Measurements from ENCODE around the gene TSPOAP1. TPM values are rescaled to one million over a fixed set of nuclear protein-coding genes. Genes with fewer than 3 reads are reported as not detected.

The TSPOAP1 gene
- total and polyA plus RNA-seq, 2 of the 4 experiments (the other 2 are of a cell fraction): 0.90 to 1.6 TPM

DNA sequence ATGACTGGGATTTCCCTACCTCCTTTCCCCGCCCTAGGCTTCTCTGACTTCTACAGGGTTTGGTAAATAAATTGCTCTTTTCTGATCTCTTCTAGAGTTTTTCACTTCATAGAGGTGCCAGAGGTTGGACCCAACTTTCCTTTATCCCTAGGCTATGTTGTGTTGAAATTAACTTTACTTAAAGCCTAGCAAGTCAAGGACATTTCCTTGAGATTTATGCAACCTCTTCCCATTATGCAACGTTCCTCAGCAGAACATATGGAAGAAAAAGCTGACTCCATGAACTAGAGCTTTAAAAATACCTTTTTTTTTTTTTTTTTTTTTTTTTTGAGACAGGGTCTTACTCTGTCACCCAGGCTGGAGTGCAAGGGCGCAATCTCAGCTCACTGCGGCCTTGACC is 63.3 kb downstream of the TSPOAP1 start (continued):
- TF ChIP-seq MAZ (IDR thresholded peaks at IDR 0.05; ENCODE audit: borderline replicate concordance, low read depth, low read length) (no peak), MAFK (IDR thresholded peaks at IDR 0.05; ENCODE audit: low read depth, low read length) (no peak), ELK1 (IDR thresholded peaks at IDR 0.05; ENCODE audit: borderline replicate concordance, low read depth, low read length) (no peak), CHD1 (IDR thresholded peaks at IDR 0.05; ENCODE audit: low read depth, low read length) (no peak)

DNA sequence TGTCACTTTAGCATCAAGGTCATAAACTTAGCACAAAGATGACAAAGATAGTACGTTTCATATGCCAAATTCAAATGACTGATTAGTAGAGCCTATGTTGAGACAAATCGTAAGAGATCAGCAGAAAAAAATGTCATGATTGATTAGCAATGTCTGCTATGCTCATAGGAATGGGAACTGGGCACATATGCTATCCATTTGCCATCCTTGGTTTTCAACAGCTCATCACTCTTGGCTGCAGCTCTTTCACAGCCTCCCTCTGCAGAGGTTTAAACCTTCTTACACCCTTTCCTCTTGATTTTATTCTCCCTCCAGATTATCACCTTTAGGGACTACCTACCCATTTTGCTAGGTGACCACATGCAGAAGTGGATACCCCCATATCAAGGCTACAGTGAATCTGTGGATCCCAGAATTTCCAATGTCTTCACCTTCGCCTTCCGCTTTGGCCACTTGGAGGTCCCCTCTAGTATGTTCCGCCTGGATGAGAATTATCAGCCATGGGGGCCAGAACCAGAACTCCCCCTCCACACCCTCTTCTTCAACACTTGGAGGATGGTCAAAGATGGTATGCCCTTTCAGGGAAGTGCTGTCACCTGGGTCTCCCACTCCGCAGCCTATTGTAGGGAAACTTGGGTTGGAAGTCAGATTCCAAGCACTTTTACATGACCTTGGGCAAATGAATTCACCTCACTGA is 64.0 kb downstream of the TSPOAP1 start:
- dilution Hi-C loops (cut with HindIII; ENCODE audit: low sequenced_read_pairs, unreplicated experiment) (no loop called here), in situ Hi-C loops (cut with MboI; ENCODE audit: low sequenced_read_pairs) (no loop called here), intact Hi-C loops (cut with micrococcal nuclease) (no loop called here)
- no peak overlapping the region for H3K56ac ChIP-seq (ENCODE audit: extremely low read depth, insufficient read depth, low read length)
- no peak overlapping the region for H2BK20ac ChIP-seq (ENCODE audit: low read depth, low read length)
- no peak overlapping the region for H3K9ac ChIP-seq (ENCODE audit: low read depth, low read length)
- no peaks in the 10 kb centered on the region for H3K4me1 ChIP-seq (ENCODE audit: control insufficient read depth, insufficient read depth, low read length)
- peaks cover 4% of the 10 kb centered on the region for H3K27me3 ChIP-seq (ENCODE audit: control insufficient read depth, insufficient read depth, low read length)
- H3K9me1 ChIP-seq (ENCODE audit: insufficient read depth, low read length): no peaks in the 10 kb centered on the region
- no peak overlapping the region for H3K23ac ChIP-seq (ENCODE audit: low read depth, low read length)
- no peak overlapping the region for H2AFZ ChIP-seq (replicated peaks; ENCODE audit: low read length, poor library complexity)
- no peak overlapping the region for H3K27ac ChIP-seq (ENCODE audit: insufficient read depth, low read length)
- H3K9me3 ChIP-seq (ENCODE audit: control insufficient read depth, insufficient read depth, low read length): no peaks in the 10 kb centered on the region
- no CpG with 5 or more reads among the region's 6 CpGs for WGBS, 2 experiments (ENCODE audit: extremely low coverage in 2 of 2, insufficient read length in 1 of 2)
- H3K14ac ChIP-seq (replicated peaks; ENCODE audit: low read depth, low read length): no peak overlapping the region
- no peaks in the 10 kb centered on the region for H4K20me1 ChIP-seq (ENCODE audit: insufficient read depth, low read length)
- H3K18ac ChIP-seq (ENCODE audit: low read depth, low read length): no peak overlapping the region
- CTCF ChIA-PET: interaction anchor here (1.0 kb wide), 1 partner anchor 15 kb away, joined by 3 read pairs; no protein-coding TSS in a partner anchor
- BruUV-seq (replicated peaks): no TSS peak
- no peak overlapping the region for H4K91ac ChIP-seq (ENCODE audit: insufficient read depth, low read depth, low read length)
- no peaks in the 10 kb centered on the region for H3K36me3 ChIP-seq (ENCODE audit: control insufficient read depth, insufficient read depth, low read length)
- H2BK120ac ChIP-seq (ENCODE audit: low read depth, low read length): no peak overlapping the region
- no peak overlapping the region for H3K4me2 ChIP-seq (ENCODE audit: low read depth, low read length)
- no peak overlapping the region for H2BK5ac ChIP-seq (ENCODE audit: low read depth, low read length, poor library complexity, severe bottlenecking)
- H3K4ac ChIP-seq (ENCODE audit: low read depth, low read length): no peak overlapping the region
- H2AK5ac ChIP-seq (ENCODE audit: low read depth, low read length): no peak overlapping the region
- DNase-seq (no peak), ATAC-seq (ENCODE audit: low read depth) (no peak)
- no peak overlapping the region for H3K4me3 ChIP-seq (ENCODE audit: insufficient read depth, low read depth, low read length)
- no peak overlapping the region for H4K8ac ChIP-seq (ENCODE audit: low read depth in 2 of 2, low read length in 2 of 2)
- POLR2A ChIA-PET (ENCODE audit: unreplicated experiment): no interaction called here
- H2BK15ac ChIP-seq (ENCODE audit: low read depth, low read length): no peak overlapping the region
- no peak overlapping the region for H4K5ac ChIP-seq (ENCODE audit: low read depth, low read length)
- no peaks in the 10 kb centered on the region for H3K79me1 ChIP-seq (ENCODE audit: low read depth in 1 of 2, low read length in 2 of 2)
- no peak overlapping the region for H2AK9ac ChIP-seq (replicated peaks; ENCODE audit: low read depth, low read length, poor library complexity)
- no peak for TF ChIP-seq FOS (IDR thresholded peaks at IDR 0.05; ENCODE audit: low read depth, low read length)
- TF ChIP-seq MXI1 (IDR thresholded peaks at IDR 0.05; ENCODE audit: borderline replicate concordance, low read depth, low read length): no peak
- TF ChIP-seq, protein P1, sequence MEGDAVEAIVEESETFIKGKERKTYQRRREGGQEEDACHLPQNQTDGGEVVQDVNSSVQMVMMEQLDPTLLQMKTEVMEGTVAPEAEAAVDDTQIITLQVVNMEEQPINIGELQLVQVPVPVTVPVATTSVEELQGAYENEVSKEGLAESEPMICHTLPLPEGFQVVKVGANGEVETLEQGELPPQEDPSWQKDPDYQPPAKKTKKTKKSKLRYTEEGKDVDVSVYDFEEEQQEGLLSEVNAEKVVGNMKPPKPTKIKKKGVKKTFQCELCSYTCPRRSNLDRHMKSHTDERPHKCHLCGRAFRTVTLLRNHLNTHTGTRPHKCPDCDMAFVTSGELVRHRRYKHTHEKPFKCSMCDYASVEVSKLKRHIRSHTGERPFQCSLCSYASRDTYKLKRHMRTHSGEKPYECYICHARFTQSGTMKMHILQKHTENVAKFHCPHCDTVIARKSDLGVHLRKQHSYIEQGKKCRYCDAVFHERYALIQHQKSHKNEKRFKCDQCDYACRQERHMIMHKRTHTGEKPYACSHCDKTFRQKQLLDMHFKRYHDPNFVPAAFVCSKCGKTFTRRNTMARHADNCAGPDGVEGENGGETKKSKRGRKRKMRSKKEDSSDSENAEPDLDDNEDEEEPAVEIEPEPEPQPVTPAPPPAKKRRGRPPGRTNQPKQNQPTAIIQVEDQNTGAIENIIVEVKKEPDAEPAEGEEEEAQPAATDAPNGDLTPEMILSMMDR (conservative IDR thresholded peaks at IDR 0.05; ENCODE audit: low read depth, low read length): no peak
- TF ChIP-seq RAD21 (IDR thresholded peaks at IDR 0.05; ENCODE audit: low read length): no peak
- TF ChIP-seq POLR2A (IDR thresholded peaks at IDR 0.05; ENCODE audit: low read depth, low read length): no peak
- no peak for TF ChIP-seq ELK1 (IDR thresholded peaks at IDR 0.05; ENCODE audit: borderline replicate concordance, low read depth, low read length)
- no peak for TF ChIP-seq CHD1 (IDR thresholded peaks at IDR 0.05; ENCODE audit: low read depth, low read length)
- TF ChIP-seq RCOR1 (IDR thresholded peaks at IDR 0.05; ENCODE audit: insufficient replicate concordance, low read length): no peak
- TF ChIP-seq MAFK (IDR thresholded peaks at IDR 0.05; ENCODE audit: low read depth, low read length): no peak
- no peak for TF ChIP-seq BHLHE40 (IDR thresholded peaks at IDR 0.05; ENCODE audit: low read depth, low read length)
- no peak for TF ChIP-seq RFX5 (IDR thresholded peaks at IDR 0.05; ENCODE audit: low read depth, low read length)
- no peak for TF ChIP-seq MAZ (IDR thresholded peaks at IDR 0.05; ENCODE audit: borderline replicate concordance, low read depth, low read length)

Measured in IMR-90 (cell line).